K562 (cell line): Measurements from ENCODE around the gene RSRC1. TPM values are rescaled to one million over a fixed set of nuclear protein-coding genes. Genes with fewer than 3 reads are reported as not detected.

ENCODE experiments used
- ATAC-seq: fragments of 200-7000 bp; cut with Tn5 transposase; 3 replicates; pipeline ENCODE4 v1.9.1; 2020; ENCODE audit warnings: moderate library complexity
- BruUV-seq: library from RNA; stranded (reverse); fragments of 400-500 nt; replicated peaks from 2 replicates; lab custom pipeline; 2021; lab: Mats Ljungman, UMichigan
- CTCF ChIA-PET: fragments of 300-600 bp; formaldehyde crosslinking; extraction: SDS; loops from one replicate; lab custom pipeline; 2021; ENCODE audit warnings: low intra/inter-chr PET ratio; lab: Yijun Ruan, JAX
- POLR2A ChIA-PET: fragments of 300-600, 350-650 bp; sonication (Branson Sonifier 250); formaldehyde crosslinking; extraction: SDS; loops from one replicate; lab custom pipeline; 2021; ENCODE audit warnings: antibody characterized with exemption, inconsistent platforms; lab: Yijun Ruan, JAX
- DNase-seq, 4 experiments: peaks; one replicate each; pipeline versions ENCODE4 v3.0.0 to v3.0.0-alpha.2; 2011 to 2018; ENCODE audit warnings: low spot score in 3 of 4, mixed read lengths in 3 of 4; ENCODE audit errors: extremely low read depth in 1 of 4
- FAIRE-seq: peaks from 2 replicates; lab custom pipeline; 2011; peaks lifted over from hg19 to GRCh38; lab: Jason Lieb, UNC
- H2AFZ ChIP-seq: 2 replicates; pipeline ENCODE4 v1.6.0; 2011; ENCODE audit warnings: low read depth, low read length, control low read depth, inconsistent platforms
- H3K27ac ChIP-seq: fragments of 200-600 bp; 3 replicates; pipeline ENCODE4 v1.8.0; 2011; ENCODE audit warnings: low read depth, mild to moderate bottlenecking, control low read depth, inconsistent platforms, low read length, moderate library complexity, mixed read lengths; ENCODE audit errors: extremely low read depth
- H3K27me3 ChIP-seq, 2 experiments: fragments of 300-600 bp in 1 of 2; 2 replicates in 1 of 2; 3 replicates in 1 of 2; pipeline versions ENCODE4 v1.6.0 to v1.8.0; 2011; ENCODE audit warnings: inconsistent platforms in 2 of 2, low read length in 2 of 2, mild to moderate bottlenecking in 1 of 2, mixed read lengths in 1 of 2, moderate library complexity in 1 of 2; ENCODE audit not compliant: control insufficient read depth in 2 of 2, insufficient read depth in 2 of 2
- H3K36me3 ChIP-seq: fragments of 300-600 bp; 3 replicates; pipeline ENCODE4 v1.8.0; 2011; ENCODE audit warnings: mild to moderate bottlenecking, low read length, inconsistent platforms; ENCODE audit not compliant: control insufficient read depth, insufficient read depth
- H3K4me1 ChIP-seq, 2 experiments: fragments of 200-600 bp in 1 of 2; replicated peaks in 1 of 2; 2 replicates in 1 of 2; 3 replicates in 1 of 2; pipeline versions ENCODE4 v1.5.1 to v1.8.0; 2011; ENCODE audit warnings: inconsistent platforms in 2 of 2, low read length in 2 of 2, mild to moderate bottlenecking in 1 of 2, mixed read lengths in 1 of 2, moderate library complexity in 1 of 2; ENCODE audit not compliant: control insufficient read depth in 2 of 2, insufficient read depth in 2 of 2
- H3K4me2 ChIP-seq: 2 replicates; pipeline ENCODE4 v1.6.1; 2011; ENCODE audit warnings: low read length, control low read depth, inconsistent platforms, mixed read lengths; ENCODE audit not compliant: insufficient read depth
- H3K4me3 ChIP-seq: fragments of 200-600 bp; sonication (generic), shearing (Covaris generic); 2 replicates; pipeline ENCODE4 v1.5.1; 2016; ENCODE audit warnings: control low read depth, inconsistent platforms
- H3K79me2 ChIP-seq: fragments of 200-600 bp; 3 replicates; pipeline ENCODE4 v1.8.0; 2011; ENCODE audit warnings: low read length, inconsistent platforms; ENCODE audit not compliant: control insufficient read depth, insufficient read depth
- H3K9ac ChIP-seq, 2 experiments: 2 replicates each; pipeline versions ENCODE4 v1.6.0 to v1.6.1; 2011; ENCODE audit warnings: low read depth in 2 of 2, low read length in 2 of 2, control low read depth in 1 of 2, inconsistent platforms in 1 of 2, mild to moderate bottlenecking in 1 of 2, mixed read lengths in 1 of 2; ENCODE audit not compliant: insufficient read depth in 1 of 2
- H3K9me1 ChIP-seq: one replicate; pipeline ENCODE4 v1.6.0; 2011; ENCODE audit warnings: inconsistent platforms, mild to moderate bottlenecking, low read length, moderate library complexity; ENCODE audit not compliant: control insufficient read depth, insufficient read depth
- H3K9me3 ChIP-seq: replicated peaks from 2 replicates; pipeline ENCODE4 v1.5.1; 2011; ENCODE audit warnings: low read depth, low read length, inconsistent platforms; ENCODE audit not compliant: control insufficient read depth, insufficient read depth
- H4K20me1 ChIP-seq: replicated peaks from 2 replicates; pipeline ENCODE4 v1.6.1; 2011; ENCODE audit warnings: low read length, inconsistent platforms, mixed read lengths; ENCODE audit not compliant: control insufficient read depth, insufficient read depth
- CBX2 ChIP-seq: fragments of 200-600 bp; sonication (generic); IDR thresholded peaks from one replicate; pipeline ENCODE4 v1.6.1; 2012; ENCODE audit warnings: mild to moderate bottlenecking, low read length, inconsistent platforms; ENCODE audit not compliant: insufficient read depth, poor library complexity, severe bottlenecking
- GABPA ChIP-seq: fragments of 200-800 bp; sonication (Bioruptor generic); conservative IDR thresholded peaks from 2 replicates; pipeline ENCODE4 v1.6.1; 2016; ENCODE audit warnings: low read depth, missing genetic modification characterization, missing compliant biosample characterization
- HSF4 ChIP-seq: fragments of 250-450 bp; sonication (Bioruptor Pico); IDR thresholded peaks from 2 replicates; pipeline ENCODE4 v2.1.2; 2022; ENCODE audit warnings: mild to moderate bottlenecking, moderate library complexity, borderline replicate concordance
- NRF1 ChIP-seq, 2 experiments: fragments of 450-650 bp; IDR thresholded peaks in 1 of 2; conservative IDR thresholded peaks in 1 of 2; 2 replicates each; pipeline ENCODE4 v1.6.1; 2014; ENCODE audit warnings: mild to moderate bottlenecking in 2 of 2
- RBM15 ChIP-seq: fragments of 200-400 bp; formaldehyde crosslinking; IDR thresholded peaks from 2 replicates; pipeline ENCODE4 v1.6.1; 2018; ENCODE audit warnings: mild to moderate bottlenecking, low read length, moderate library complexity; ENCODE audit not compliant: insufficient read depth
- SPI1 ChIP-seq: IDR thresholded peaks from 2 replicates; pipeline ENCODE4 v1.6.1; 2011; ENCODE audit warnings: low read depth, low read length, control low read depth, borderline replicate concordance
- ZC3H8 ChIP-seq: fragments of 450-650 bp; IDR thresholded peaks from 2 replicates; pipeline ENCODE4 v1.6.1; 2017
- ZNF408 ChIP-seq: fragments of 250-450 bp; sonication (Bioruptor Pico); IDR thresholded peaks from 2 replicates; pipeline ENCODE4 v1.4.0; 2020; ENCODE audit warnings: low read depth, mild to moderate bottlenecking, moderate library complexity
- WGBS: fragments of 100-300 bp; shearing (Covaris generic); methylation state at CpG from one replicate; pipeline ENCODE4 v1.1.6; 2016; ENCODE audit warnings: low coverage, mixed read lengths; ENCODE audit not compliant: insufficient coverage; ENCODE audit errors: missing lambda C conversion rate; 5-methylcytosine and 5-hydroxymethylcytosine counted together
- in situ Hi-C: fragments of 300-500 bp; cut with MboI; formaldehyde crosslinking; loops from 4 replicates; pipeline ENCODE4 v1.15.0; 2018; ENCODE audit warnings: inconsistent platforms, mixed read lengths
- intact Hi-C: fragments of 100-400 bp; cut with micrococcal nuclease; formaldehyde crosslinking; loops from 2 replicates; pipeline ENCODE4 v1.14.2; 2022
- polyA plus RNA-seq, 8 experiments: library from polyadenylated mRNA; depleted of rRNA in 4 of 8; stranded (reverse) in 5 of 8; unstranded in 3 of 8; fragments of >200 nt; fragmentation: Nextera tagmentation in 2 of 8; fragmentation: Illumina TruSeq in 1 of 8; extraction: Ambion mirVana in 2 of 8; extraction: Trizol in 1 of 8; gene quantifications; 2 replicates each; pipeline versions ENCODE4 v1.2.1 to v1.2.3, GENCODE V29; 2011 to 2014; ENCODE audit warnings: inconsistent platforms in 1 of 8, missing spikeins in 1 of 8
- total RNA-seq, 7 experiments: library from RNA; depleted of rRNA in 6 of 7; stranded (reverse); fragments of >200 nt in 6 of 7; fragmentation: Illumina TruSeq in 2 of 7; extraction: Trizol in 2 of 7; gene quantifications; 2 replicates each; pipeline versions ENCODE4 v1.2.1 to v1.2.3, GENCODE V29; 2011 to 2021; ENCODE audit warnings: low replicate concordance in 1 of 7
- TF ChIP-seq, protein P1 (sequence below), 2 experiments: IDR thresholded peaks in 1 of 2; conservative IDR thresholded peaks in 1 of 2; 2 replicates each; pipeline ENCODE4 v1.6.1; 2016; ENCODE audit warnings: low read depth in 2 of 2, mild to moderate bottlenecking in 1 of 2, missing compliant biosample characterization in 1 of 2, missing genetic modification characterization in 1 of 2, moderate library complexity in 1 of 2
- TF ChIP-seq, protein P2 (sequence below): fragments of 200-800 bp; sonication (Bioruptor generic); IDR thresholded peaks from 2 replicates; pipeline ENCODE4 v1.6.1; 2017; ENCODE audit warnings: missing genetic modification characterization, missing compliant biosample characterization
- TF ChIP-seq, protein P3 (sequence below), 2 experiments: fragments of 450-650 bp in 1 of 2; sonication (generic) in 1 of 2; formaldehyde crosslinking; conservative IDR thresholded peaks; 2 replicates each; pipeline versions ENCODE4 v1.4.0 to v1.8.1; 2020 to 2022; ENCODE audit warnings: mild to moderate bottlenecking in 1 of 2, missing genetic modification reagents in 1 of 2
- TF ChIP-seq, protein P4 (sequence below), 2 experiments: fragments of 450-650 bp; conservative IDR thresholded peaks; 2 replicates each; pipeline ENCODE4 v1.6.1; 2017; ENCODE audit warnings: mild to moderate bottlenecking in 2 of 2, moderate library complexity in 2 of 2

RSRC1 gene
- total and polyA plus RNA-seq, 9 of the 15 experiments (the other 6 are each of a cell fraction or from before 2014, with no cell fraction given) = 19.3 to 128 (median 75.5) TPM

DNA sequence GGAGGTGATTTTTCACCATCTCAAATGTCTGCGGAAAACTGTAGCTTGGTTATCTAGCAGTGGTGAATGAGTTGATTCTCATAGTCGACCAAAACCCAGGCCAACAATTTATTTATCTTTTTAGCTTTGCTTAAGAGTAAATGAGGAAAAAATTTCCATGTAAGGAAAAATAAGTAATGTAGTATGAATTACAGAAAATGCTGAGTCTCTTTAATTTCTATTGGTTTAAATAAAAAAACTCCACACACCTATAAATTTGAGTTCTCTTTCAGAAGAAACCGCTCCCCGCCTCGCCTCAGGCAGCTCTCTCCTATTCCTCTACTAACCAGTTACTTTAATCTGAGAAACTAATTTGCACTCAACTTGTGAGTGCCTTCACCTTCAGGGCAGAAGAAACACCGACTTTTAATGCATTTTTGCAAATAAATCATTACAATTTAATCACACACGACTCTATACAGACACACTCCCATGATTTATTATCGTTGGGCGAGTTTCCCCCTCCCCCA, 540 bp upstream of the RSRC1 start (continued):
- TF ChIP-seq, protein P1, sequence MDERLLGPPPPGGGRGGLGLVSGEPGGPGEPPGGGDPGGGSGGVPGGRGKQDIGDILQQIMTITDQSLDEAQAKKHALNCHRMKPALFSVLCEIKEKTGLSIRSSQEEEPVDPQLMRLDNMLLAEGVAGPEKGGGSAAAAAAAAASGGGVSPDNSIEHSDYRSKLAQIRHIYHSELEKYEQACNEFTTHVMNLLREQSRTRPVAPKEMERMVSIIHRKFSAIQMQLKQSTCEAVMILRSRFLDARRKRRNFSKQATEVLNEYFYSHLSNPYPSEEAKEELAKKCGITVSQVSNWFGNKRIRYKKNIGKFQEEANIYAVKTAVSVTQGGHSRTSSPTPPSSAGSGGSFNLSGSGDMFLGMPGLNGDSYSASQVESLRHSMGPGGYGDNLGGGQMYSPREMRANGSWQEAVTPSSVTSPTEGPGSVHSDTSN (CRISPR knock-in tag; IDR thresholded peaks at IDR 0.05; ENCODE audit: low read depth) = no peak
- TF ChIP-seq, protein P1 (tag; conservative IDR thresholded peaks at IDR 0.05; ENCODE audit: low read depth) = peak; percentile 96
- 0 out of 2 replicates have a peak, but pooled peaks have one; percentile 25 for TF ChIP-seq GABPA

DNA sequence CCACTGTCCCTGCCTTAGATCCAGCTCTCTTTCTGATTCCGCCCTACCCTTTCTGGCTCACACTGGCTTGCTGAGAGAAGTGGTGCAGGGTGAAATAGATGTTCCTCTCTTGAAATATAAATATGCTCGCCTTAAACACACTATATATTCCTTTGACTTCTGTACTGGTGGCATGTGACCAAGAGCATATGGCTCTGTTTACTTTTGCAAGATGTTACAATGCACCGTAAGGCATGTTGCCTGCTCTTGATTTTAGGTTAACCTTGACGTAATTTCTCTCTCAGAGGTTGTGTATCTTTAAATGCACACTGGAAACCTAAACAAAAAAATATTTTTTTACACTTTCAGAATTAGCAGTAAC, 749 bp downstream of the RSRC1 start:
- ChIA-PET CTCF (no interaction called here), POLR2A (interaction anchor here (1.0 to 1.4 kb wide), 4 partner anchors 10 to 460 kb away, joined by 3 to 7 read pairs (median 4); partner anchors contain the start of gene MLF1)
- H3K4me2 ChIP-seq = peak overlapping the region; percentile 93
- 0 out of 3 replicates have a peak, but pooled peaks cover 3% of the 10 kb centered on the region for H3K36me3 ChIP-seq
- H4K20me1 ChIP-seq = no peaks in the 10 kb centered on the region
- no peak for DNase-seq
- no peak for FAIRE-seq
- 2% methylated on average over 4 of the region's 4 CpGs for WGBS
- H3K9me3 ChIP-seq = 0 out of 2 replicates have a peak, but pooled peaks cover 2% of the 10 kb centered on the region
- H3K9ac ChIP-seq = peak overlapping the region; percentile 85 to 100
- ATAC-seq = no peak
- no peaks in the 10 kb centered on the region for H3K27me3 ChIP-seq
- peak overlapping the region; percentile 96 for H2AFZ ChIP-seq
- peak overlapping the region; percentile 68 for H3K4me3 ChIP-seq
- no peaks in the 10 kb centered on the region for H3K9me1 ChIP-seq
- BruUV-seq = no TSS peak
- H3K27ac ChIP-seq = peak overlapping the region; percentile 92
- H3K4me1 ChIP-seq = peaks cover 6 to 10% of the 10 kb centered on the region in 2 experiments; a peak in 4 of 5 replicates
- in situ Hi-C loops = no loop called here
- H3K79me2 ChIP-seq = peaks cover 56% of the 10 kb centered on the region
- intact Hi-C loops = no loop called here
- TF ChIP-seq ZNF408 (CRISPR knock-in tag) (no peak), ZC3H8 (no peak), RBM15 (no peak), CBX2 (no peak), SPI1 (no peak), HSF4 (CRISPR knock-in tag) (no peak), NRF1 (conservative IDR thresholded peaks at IDR 0.05 in 1 of 2, IDR thresholded peaks at IDR 0.05 in 1 of 2) (no peak)
- TF ChIP-seq, protein P2, sequence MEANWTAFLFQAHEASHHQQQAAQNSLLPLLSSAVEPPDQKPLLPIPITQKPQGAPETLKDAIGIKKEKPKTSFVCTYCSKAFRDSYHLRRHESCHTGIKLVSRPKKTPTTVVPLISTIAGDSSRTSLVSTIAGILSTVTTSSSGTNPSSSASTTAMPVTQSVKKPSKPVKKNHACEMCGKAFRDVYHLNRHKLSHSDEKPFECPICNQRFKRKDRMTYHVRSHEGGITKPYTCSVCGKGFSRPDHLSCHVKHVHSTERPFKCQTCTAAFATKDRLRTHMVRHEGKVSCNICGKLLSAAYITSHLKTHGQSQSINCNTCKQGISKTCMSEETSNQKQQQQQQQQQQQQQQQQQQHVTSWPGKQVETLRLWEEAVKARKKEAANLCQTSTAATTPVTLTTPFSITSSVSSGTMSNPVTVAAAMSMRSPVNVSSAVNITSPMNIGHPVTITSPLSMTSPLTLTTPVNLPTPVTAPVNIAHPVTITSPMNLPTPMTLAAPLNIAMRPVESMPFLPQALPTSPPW (CRISPR knock-in tag) = no peak
- TF ChIP-seq, protein P3, sequence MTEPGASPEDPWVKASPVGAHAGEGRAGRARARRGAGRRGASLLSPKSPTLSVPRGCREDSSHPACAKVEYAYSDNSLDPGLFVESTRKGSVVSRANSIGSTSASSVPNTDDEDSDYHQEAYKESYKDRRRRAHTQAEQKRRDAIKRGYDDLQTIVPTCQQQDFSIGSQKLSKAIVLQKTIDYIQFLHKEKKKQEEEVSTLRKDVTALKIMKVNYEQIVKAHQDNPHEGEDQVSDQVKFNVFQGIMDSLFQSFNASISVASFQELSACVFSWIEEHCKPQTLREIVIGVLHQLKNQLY (CRISPR knock-in tag; conservative IDR thresholded peaks at IDR 0.05) = no peak
- TF ChIP-seq, protein P4, sequence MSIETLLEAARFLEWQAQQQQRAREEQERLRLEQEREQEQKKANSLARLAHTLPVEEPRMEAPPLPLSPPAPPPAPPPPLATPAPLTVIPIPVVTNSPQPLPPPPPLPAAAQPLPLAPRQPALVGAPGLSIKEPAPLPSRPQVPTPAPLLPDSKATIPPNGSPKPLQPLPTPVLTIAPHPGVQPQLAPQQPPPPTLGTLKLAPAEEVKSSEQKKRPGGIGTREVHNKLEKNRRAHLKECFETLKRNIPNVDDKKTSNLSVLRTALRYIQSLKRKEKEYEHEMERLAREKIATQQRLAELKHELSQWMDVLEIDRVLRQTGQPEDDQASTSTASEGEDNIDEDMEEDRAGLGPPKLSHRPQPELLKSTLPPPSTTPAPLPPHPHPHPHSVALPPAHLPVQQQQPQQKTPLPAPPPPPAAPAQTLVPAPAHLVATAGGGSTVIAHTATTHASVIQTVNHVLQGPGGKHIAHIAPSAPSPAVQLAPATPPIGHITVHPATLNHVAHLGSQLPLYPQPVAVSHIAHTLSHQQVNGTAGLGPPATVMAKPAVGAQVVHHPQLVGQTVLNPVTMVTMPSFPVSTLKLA (conservative IDR thresholded peaks at IDR 0.05) = peak; percentile 74 to 76
